AG04449 (cell line): ENCODE data around the gene MCL1.

Source experiments
- CTCF ChIA-PET: fragments of 350-600 bp; formaldehyde crosslinking; extraction: SDS; loops from one replicate; lab custom pipeline; 2021; ENCODE audit warnings: antibody characterized with exemption; lab: Yijun Ruan, JAX
- POLR2A ChIA-PET: fragments of 400-600, 350-600 bp; formaldehyde crosslinking; extraction: SDS; loops from one replicate; lab custom pipeline; 2020; ENCODE audit warnings: antibody characterized with exemption, inconsistent platforms; lab: Yijun Ruan, JAX
- DNase-seq: peaks from one replicate; pipeline ENCODE4 v3.0.0-alpha.2; 2010; ENCODE audit warnings: low read depth, low spot score
- H3K4me3 ChIP-seq: 2 replicates; pipeline ENCODE4 v1.5.1; 2011; ENCODE audit warnings: low read depth, mild to moderate bottlenecking, control low read depth, low read length
- CTCF ChIP-seq: IDR thresholded peaks from one replicate; pipeline ENCODE4 v1.5.1; 2011; ENCODE audit warnings: mild to moderate bottlenecking, moderate library complexity, low read length, control low read depth, inconsistent platforms; ENCODE audit not compliant: insufficient read depth; ENCODE audit errors: missing control alignments

MCL1 gene

GRCh38 chr1:150622303-150622975, 43.0 kb upstream of the MCL1 start:
- CTCF ChIA-PET = interaction anchor here (1.0 to 19.2 kb wide), 9 partner anchors 8 to 373 kb away, joined by 3 to 315 read pairs (median 5); partner anchors contain the start of gene MCL1
- POLR2A ChIA-PET = interaction anchor here (1.7 kb wide), 1 partner anchor 43 kb away, joined by 6 read pairs; the partner anchor contains the start of gene MCL1
- DNase-seq = no peak
- H3K4me3 ChIP-seq = no peak overlapping the region
- no peak for TF ChIP-seq CTCF

- ChIA-PET CTCF (interaction anchor here (0.7 to 19.2 kb wide), 17 partner anchors 8 to 373 kb away, joined by 3 to 315 read pairs (median 4); partner anchors contain the start of genes ENSA and MCL1), POLR2A (interaction anchor here (0.6 to 1.7 kb wide), 2 partner anchors 42 to 47 kb away, joined by 4 to 6 read pairs; partner anchors contain the start of gene MCL1)
- peak; percentile 63 for TF ChIP-seq CTCF
These were observed 42.3 kb upstream of the MCL1 start for GRCh38 chr1:150621497-150622302.

GRCh38 chr1:150620919-150621318, 41.5 kb upstream of the MCL1 start:
- TF ChIP-seq CTCF = no peak
- CTCF ChIA-PET = interaction anchor here (0.7 to 19.2 kb wide), 16 partner anchors 9 to 374 kb away, joined by 3 to 315 read pairs (median 4); partner anchors contain the start of genes ENSA and MCL1
- H3K4me3 ChIP-seq = no peak overlapping the region
- no peak for DNase-seq
- POLR2A ChIA-PET = interaction anchor here (0.6 to 1.7 kb wide), 3 partner anchors 42 to 950 kb away, joined by 3 to 6 read pairs (median 4); partner anchors contain the start of gene MCL1

More at GRCh38 chr1:150621497-150622302, 42.3 kb upstream of the MCL1 start:
- no peak for DNase-seq
- H3K4me3 ChIP-seq = no peak overlapping the region

GRCh38 chr1:150619576-150620509, 40.4 kb upstream of the MCL1 start:
- POLR2A ChIA-PET = interaction anchor here (0.6 to 2.4 kb wide), 5 partner anchors 9 to 951 kb away, joined by 3 to 17 read pairs (median 3); partner anchors contain the start of genes ENSA and MCL1
- no peak for DNase-seq
- TF ChIP-seq CTCF = peak; percentile 33

GRCh38 chr1:150615346-150616201, 36.2 kb upstream of the MCL1 start:
- DNase-seq = no peak
- POLR2A ChIA-PET = interaction anchor here (1.7 kb wide), 1 partner anchor 36 kb away, joined by 5 read pairs; the partner anchor contains the start of gene MCL1
- CTCF ChIA-PET = interaction anchor here (0.9 to 19.2 kb wide), 3 partner anchors 10 to 53 kb away, joined by 3 to 315 read pairs (median 3); no protein-coding TSS in a partner anchor
- H3K4me3 ChIP-seq = no peak overlapping the region
- no peak for TF ChIP-seq CTCF

More at GRCh38 chr1:150619576-150620509, 40.4 kb upstream of the MCL1 start:
- CTCF ChIA-PET = interaction anchor here (0.7 to 19.2 kb wide), 23 partner anchors 9 to 376 kb away, joined by 3 to 315 read pairs (median 4); partner anchors contain the start of genes CTSK, ENSA and MCL1
- no peak overlapping the region for H3K4me3 ChIP-seq
